PFSK-1 (cell line): ENCODE measurements around the gene MARF1.

Experiments used
- FOXP2 ChIP-seq: optimal IDR thresholded peaks from 2 replicates; pipeline ENCODE3; 2011; ENCODE audit warnings: borderline replicate concordance, control low read depth, inconsistent platforms; ENCODE audit not compliant: insufficient read depth; ENCODE audit errors: extremely low read length, extremely low read depth
- POLR2AphosphoS5 ChIP-seq: IDR thresholded peaks from 2 replicates; pipeline ENCODE4 v1.6.1; 2012; ENCODE audit warnings: low read depth, mild to moderate bottlenecking, control low read depth, low read length, moderate library complexity
- REST ChIP-seq, 2 experiments: IDR thresholded peaks; 2 replicates each; pipeline versions ENCODE4 v1.6.1 to v1.8.0; 2011 to 2012; ENCODE audit warnings: low read depth in 2 of 2, low read length in 2 of 2, control low read depth in 1 of 2, inconsistent platforms in 1 of 2, mild to moderate bottlenecking in 1 of 2, moderate library complexity in 1 of 2; ENCODE audit not compliant: insufficient read depth in 1 of 2
- SIN3A ChIP-seq: IDR thresholded peaks from 2 replicates; pipeline ENCODE4 v1.6.1; 2012; ENCODE audit warnings: mild to moderate bottlenecking, low read length, moderate library complexity, borderline replicate concordance; ENCODE audit not compliant: insufficient read depth
- TAF1 ChIP-seq: IDR thresholded peaks from 2 replicates; pipeline ENCODE4 v1.6.1; 2012; ENCODE audit warnings: low read length, control low read depth, borderline replicate concordance; ENCODE audit not compliant: insufficient read depth

MARF1 gene

GRCh38 chr16:15636392-15636873, 6.5 kb downstream of the MARF1 start:
- TF ChIP-seq REST (IDR thresholded peaks at IDR 0.05; ENCODE audit: insufficient read depth in 1 of 2, low read depth in 2 of 2, low read length in 2 of 2) (no peak), FOXP2 (no peak), POLR2AphosphoS5 (no peak), TAF1 (no peak), SIN3A (no peak)

- TF ChIP-seq TAF1 (no peak), SIN3A (no peak), POLR2AphosphoS5 (no peak), REST (IDR thresholded peaks at IDR 0.05; ENCODE audit: insufficient read depth in 1 of 2, low read depth in 2 of 2, low read length in 2 of 2) (no peak), FOXP2 (no peak)
Observed at GRCh38 chr16:15635926-15636325, 7.0 kb downstream of the MARF1 start.

- TF ChIP-seq POLR2AphosphoS5 (no peak), TAF1 (no peak), SIN3A (no peak), REST (IDR thresholded peaks at IDR 0.05; ENCODE audit: insufficient read depth in 1 of 2, low read depth in 2 of 2, low read length in 2 of 2) (no peak), FOXP2 (no peak)
Observed at GRCh38 chr16:15631730-15632409, 11.1 kb downstream of the MARF1 start.

GRCh38 chr16:15621889-15622288, 21.1 kb downstream of the MARF1 start:
- no peak for TF ChIP-seq FOXP2
- no peak for TF ChIP-seq REST (IDR thresholded peaks at IDR 0.05; ENCODE audit: insufficient read depth in 1 of 2, low read depth in 2 of 2, low read length in 2 of 2)
- no peak for TF ChIP-seq POLR2AphosphoS5
- no peak for TF ChIP-seq SIN3A
- no peak for TF ChIP-seq TAF1

DNA sequence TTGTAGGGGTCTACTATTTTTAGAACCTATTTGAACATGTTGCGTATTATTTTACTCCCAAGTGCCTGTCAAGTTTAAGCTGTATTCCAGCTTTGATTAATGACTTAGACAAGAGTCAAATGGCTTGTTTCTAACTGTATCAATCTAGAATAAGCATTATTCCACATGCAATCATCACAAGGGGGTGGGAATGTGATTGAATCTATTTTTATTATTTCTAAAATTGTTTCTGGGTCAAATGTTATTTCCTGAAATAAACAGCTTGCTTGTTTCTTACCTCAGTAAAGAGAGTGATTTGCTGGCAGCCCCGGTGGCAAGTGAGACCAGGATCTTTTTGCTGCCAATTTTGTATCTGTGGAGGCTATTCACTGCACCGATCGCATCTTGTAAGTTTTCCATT, 21.5 kb downstream of the MARF1 start:
- TF ChIP-seq FOXP2: no peak
- TF ChIP-seq TAF1: no peak
- TF ChIP-seq SIN3A: no peak
- TF ChIP-seq REST (IDR thresholded peaks at IDR 0.05; ENCODE audit: insufficient read depth in 1 of 2, low read depth in 2 of 2, low read length in 2 of 2): no peak
- TF ChIP-seq POLR2AphosphoS5: no peak
